GM19239 (cell line): ENCODE data around the gene FAM184B.
A peak's percentile ranks its signal among the peaks of the same experiment; 100 is the strongest.

ENCODE experiments used
- DNase-seq: peaks from one replicate; pipeline ENCODE4 v3.0.0; 2011; ENCODE audit warnings: low spot score; ENCODE audit not compliant: insufficient read length
- FAIRE-seq: peaks from 2 replicates; lab custom pipeline; 2011; peaks lifted over from hg19 to GRCh38; lab: Jason Lieb, UNC

The FAM184B gene

GRCh38 chr4:17781300-17782287, at the start of gene FAM184B:
FAM184B (minus strand) TSS chr4:17781621; CDS start chr4:17781299, 322 bp downstream.
- no peak for FAIRE-seq
- DNase-seq = no peak

DNA sequence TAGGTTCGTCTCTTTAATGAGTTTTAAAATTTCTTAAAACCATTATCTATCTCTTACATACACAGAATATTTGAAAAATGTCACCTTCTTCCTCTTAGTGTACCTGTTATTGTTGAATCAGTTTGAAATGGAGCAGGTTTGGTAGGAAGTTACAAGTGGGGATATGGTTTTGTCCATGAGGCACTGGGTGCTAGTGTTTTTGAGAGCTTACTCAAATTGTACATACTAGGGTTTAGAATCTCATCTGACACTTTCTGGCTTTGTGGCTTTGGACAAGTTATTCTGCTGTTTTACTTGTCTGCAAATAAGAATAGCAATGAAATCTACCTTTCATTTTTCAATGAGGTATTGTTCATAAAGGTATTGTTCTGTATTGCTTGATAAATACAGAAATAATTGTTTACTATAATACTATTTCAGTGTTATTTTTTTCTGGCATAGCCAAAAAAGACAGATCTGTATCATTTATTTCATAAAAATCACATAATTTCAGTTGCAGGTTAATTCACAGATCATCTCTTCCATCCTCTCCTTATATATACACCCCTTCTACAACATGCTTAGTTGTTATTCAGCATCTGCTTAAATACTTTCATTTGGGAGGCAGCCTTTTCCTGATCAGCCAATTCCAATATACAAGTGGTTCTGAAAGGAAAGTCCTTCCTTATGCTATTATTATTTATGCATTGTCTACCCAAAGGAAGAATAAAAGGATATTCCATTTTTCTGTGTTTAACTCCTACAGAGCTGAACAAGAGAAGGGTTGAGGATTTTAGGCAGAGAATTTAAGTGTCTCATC, 42.6 kb upstream of the FAM184B start:
- FAIRE-seq (no peak), DNase-seq (no peak)

GRCh38 chr4:17817027-17817426, 35.6 kb upstream of the FAM184B start:
- FAIRE-seq (no peak), DNase-seq (no peak)

DNA sequence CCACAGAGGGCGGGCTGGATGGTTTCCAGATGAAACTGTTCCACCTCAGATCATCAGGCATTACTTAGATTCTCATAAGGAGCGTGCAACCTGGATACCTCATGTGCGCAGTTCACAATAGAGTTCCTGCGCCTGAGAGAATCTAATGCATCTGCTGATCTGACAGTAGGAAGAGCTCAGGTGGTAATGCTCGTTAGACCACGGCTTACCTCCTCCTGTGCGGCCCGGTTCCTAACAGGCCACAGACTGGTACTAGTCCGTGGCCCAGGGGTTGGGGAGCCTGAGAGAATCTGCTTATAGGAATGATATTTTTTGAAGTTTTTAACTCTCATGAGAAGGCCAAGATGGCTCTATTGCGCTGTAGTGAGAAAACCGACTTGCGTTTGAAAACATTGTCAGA, 34.7 kb upstream of the FAM184B start:
- DNase-seq (no peak), FAIRE-seq (no peak)

DNA sequence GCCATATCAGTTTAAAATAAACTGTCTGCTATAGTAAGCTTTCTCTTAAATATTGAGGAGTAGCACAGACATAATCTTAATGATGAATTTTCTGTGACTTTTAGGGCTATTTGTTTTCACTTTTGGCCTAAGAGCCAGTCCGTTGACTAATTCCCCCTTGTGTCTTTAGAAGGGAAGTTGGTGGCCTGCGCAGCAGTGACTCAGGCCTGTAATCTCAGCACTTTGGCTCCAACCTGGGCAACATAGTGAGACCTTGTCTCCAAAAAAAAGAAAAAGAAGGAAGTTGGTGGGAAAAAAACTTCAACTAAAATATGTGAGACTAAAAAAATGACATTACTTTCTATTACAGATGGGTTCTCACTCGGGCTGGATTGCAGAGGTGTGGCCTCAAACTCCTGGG, 32.7 kb upstream of the FAM184B start:
- FAIRE-seq (no peak), DNase-seq (no peak)

- no peak for DNase-seq
- FAIRE-seq = no peak
These were observed 31.4 kb upstream of the FAM184B start for GRCh38 chr4:17812801-17813200.

GRCh38 chr4:17812125-17812524, 30.7 kb upstream of the FAM184B start:
- FAIRE-seq (peak; percentile 66), DNase-seq (no peak)

- DNase-seq (no peak), FAIRE-seq (no peak)
These were observed 29.7 kb upstream of the FAM184B start for GRCh38 chr4:17811078-17811603.

GRCh38 chr4:17810260-17811077, 29.0 kb upstream of the FAM184B start, which contains the start of the genes DCAF16 and NCAPG:
DCAF16 (minus strand) TSS chr4:17810757; CDS start chr4:17804141, 6,616 bp downstream.
NCAPG (plus strand) TSS chr4:17810979; CDS start chr4:17811078, 99 bp downstream.
- DNase-seq = peak; percentile 58
- peak; percentile 100 for FAIRE-seq

GRCh38 chr4:17809667-17810066, 28.2 kb upstream of the FAM184B start:
- FAIRE-seq (no peak), DNase-seq (no peak)

- no peak for FAIRE-seq
These were observed 26.0 kb upstream of the FAM184B start for GRCh38 chr4:17807446-17807845.

GRCh38 chr4:17805580-17806155, 24.2 kb upstream of the FAM184B start:
- FAIRE-seq (no peak), DNase-seq (no peak)

More at GRCh38 chr4:17807446-17807845, 26.0 kb upstream of the FAM184B start:
- no peak for DNase-seq

DNA sequence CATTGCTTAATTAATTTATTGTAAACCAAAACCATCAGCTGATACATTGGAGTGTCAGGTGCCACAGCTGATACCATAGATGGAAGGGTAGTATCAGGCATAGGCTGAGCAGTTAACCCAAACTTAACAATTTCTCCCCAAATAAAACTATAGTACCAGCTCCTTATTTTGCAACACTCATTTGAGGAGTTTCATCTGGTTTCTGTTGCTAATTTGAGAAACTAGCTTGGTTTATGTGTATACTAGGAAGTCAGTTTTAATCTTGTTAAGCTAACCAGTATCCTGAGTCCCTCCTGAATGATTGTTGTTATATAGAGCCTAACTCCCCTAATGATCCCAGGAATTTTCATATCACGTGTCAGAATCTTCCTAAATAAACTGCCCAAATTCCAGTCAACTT, 16.4 kb upstream of the FAM184B start:
- DNase-seq (no peak), FAIRE-seq (no peak)

- DNase-seq = no peak
- no peak for FAIRE-seq
These were observed 13.3 kb upstream of the FAM184B start for GRCh38 chr4:17794730-17795129.

DNA sequence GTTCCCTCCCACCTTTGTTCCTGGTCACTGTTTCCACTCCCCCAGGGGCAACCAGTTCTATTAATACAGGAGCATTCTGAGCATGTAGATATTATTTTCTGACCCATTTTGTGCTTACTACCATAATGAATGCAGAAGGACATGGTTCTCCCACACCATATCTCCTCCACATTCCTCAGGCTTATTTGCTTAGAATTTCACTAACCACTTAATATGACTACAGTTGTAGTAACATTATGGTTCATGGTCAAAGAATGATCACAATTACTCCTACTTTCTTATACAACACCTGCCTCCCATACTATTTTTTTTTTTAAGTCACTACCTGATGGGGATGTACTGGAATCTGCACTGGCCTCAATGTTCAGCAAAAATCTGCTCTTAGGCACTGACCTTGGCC, 7.5 kb upstream of the FAM184B start:
- FAIRE-seq = no peak
- no peak for DNase-seq

- DNase-seq = no peak
- no peak for FAIRE-seq
These were observed 5.9 kb upstream of the FAM184B start for GRCh38 chr4:17787315-17787714.

GRCh38 chr4:17786567-17786966, 5.1 kb upstream of the FAM184B start:
- DNase-seq (no peak), FAIRE-seq (no peak)

- no peak for DNase-seq
- no peak for FAIRE-seq
These were observed 4.4 kb upstream of the FAM184B start for GRCh38 chr4:17785858-17786257.

DNA sequence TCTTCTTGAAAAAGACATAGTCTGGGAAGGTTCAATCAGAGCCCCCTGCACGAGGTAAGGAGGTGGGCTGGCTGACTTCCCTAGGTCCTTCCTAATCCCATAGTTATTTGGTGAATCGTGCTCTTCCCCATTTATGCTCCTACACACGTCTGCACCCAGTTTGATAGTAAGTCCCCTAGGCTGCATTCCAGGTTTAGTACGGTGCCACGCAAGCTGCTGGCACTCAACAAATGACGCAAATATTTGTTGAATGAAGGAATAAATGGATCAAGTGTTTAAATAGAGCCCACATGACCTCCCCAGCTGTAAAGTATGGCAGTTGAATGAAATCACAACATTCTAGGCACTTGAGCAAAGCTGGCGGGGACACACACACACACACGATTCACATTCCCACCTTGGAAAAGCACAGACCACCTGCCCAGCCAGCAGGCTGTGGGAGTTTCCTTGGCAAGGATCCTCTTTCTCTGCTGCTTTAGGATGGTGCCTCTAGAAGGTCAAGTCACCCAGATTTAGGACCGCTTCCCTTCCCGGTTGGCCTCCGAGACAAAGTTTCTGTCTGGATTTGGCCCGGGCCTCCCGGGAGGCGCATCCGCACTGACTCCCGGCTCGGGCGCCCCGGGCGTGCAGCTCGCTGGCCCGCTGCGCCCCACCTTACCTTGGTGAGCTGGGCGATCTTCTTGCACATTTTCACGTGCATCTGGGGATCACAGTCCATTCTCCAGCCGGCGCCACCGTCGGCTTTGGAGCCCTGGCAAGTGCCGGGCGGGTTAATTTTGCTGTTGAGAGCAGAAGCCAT, 721 bp downstream of the FAM184B start:
- DNase-seq (no peak), FAIRE-seq (no peak)
